HepG2 (cell line): ENCODE measurements around the gene CTSA. TPM values are rescaled to one million over a fixed set of nuclear protein-coding genes. Genes with fewer than 3 reads are reported as not detected.

Source experiments
- AKAP8 ChIP-seq: sonication (generic); formaldehyde crosslinking; IDR thresholded peaks from 2 replicates; pipeline ENCODE4 v1.5.1; 2020; ENCODE audit warnings: mild to moderate bottlenecking, missing genetic modification reagents
- ASH2L ChIP-seq: fragments of 300-600, 200-600 bp; sonication (generic); IDR thresholded peaks from 2 replicates; pipeline ENCODE4 v1.7.0; 2017; ENCODE audit warnings: low read depth, mild to moderate bottlenecking, moderate library complexity, mixed read lengths, low read length; ENCODE audit not compliant: insufficient read length
- ETS1 ChIP-seq: sonication (generic); formaldehyde crosslinking; IDR thresholded peaks from 2 replicates; pipeline ENCODE4 v1.4.0; 2020; ENCODE audit warnings: missing genetic modification reagents
- GZF1 ChIP-seq: sonication (generic); formaldehyde crosslinking; IDR thresholded peaks from 2 replicates; pipeline ENCODE4 v1.5.1; 2020; ENCODE audit warnings: mild to moderate bottlenecking, missing genetic modification reagents
- HOXA9 ChIP-seq: sonication (generic); formaldehyde crosslinking; IDR thresholded peaks from 2 replicates; pipeline ENCODE4 v1.8.1; 2022; ENCODE audit warnings: missing genetic modification reagents, mild to moderate bottlenecking, moderate library complexity, borderline replicate concordance
- JARID2 ChIP-seq: sonication (generic); formaldehyde crosslinking; IDR thresholded peaks from 2 replicates; pipeline ENCODE4 v1.8.1; 2023; ENCODE audit warnings: missing genetic modification reagents, inconsistent platforms; ENCODE audit not compliant: insufficient replicate concordance
- MAF1 ChIP-seq: sonication (generic); formaldehyde crosslinking; IDR thresholded peaks from 2 replicates; pipeline ENCODE4 v1.5.0; 2020; ENCODE audit warnings: missing genetic modification reagents, borderline replicate concordance
- MBD4 ChIP-seq: IDR thresholded peaks from 2 replicates; pipeline ENCODE4 v1.6.1; 2012; ENCODE audit warnings: low read length, inconsistent platforms, borderline replicate concordance
- PAXIP1 ChIP-seq: sonication (generic); formaldehyde crosslinking; conservative IDR thresholded peaks from 2 replicates; pipeline ENCODE4 v1.4.0; 2020; ENCODE audit warnings: mild to moderate bottlenecking, missing genetic modification reagents, moderate library complexity
- REXO4 ChIP-seq: sonication (generic); formaldehyde crosslinking; IDR thresholded peaks from 2 replicates; pipeline ENCODE4 v1.8.0; 2022; ENCODE audit warnings: missing genetic modification reagents, mild to moderate bottlenecking, borderline replicate concordance
- SMC3 ChIP-seq: IDR thresholded peaks from 2 replicates; pipeline ENCODE4 v1.6.1; 2011; ENCODE audit warnings: low read length, improper control_type of control experiment
- SOX6 ChIP-seq, 2 experiments: fragments of 450-650 bp in 1 of 2; sonication (generic) in 1 of 2; formaldehyde crosslinking in 1 of 2; IDR thresholded peaks; 2 replicates each; pipeline versions ENCODE4 v1.4.0 to v1.6.1; 2017 to 2020; ENCODE audit warnings: antibody characterized with exemption in 1 of 2, mild to moderate bottlenecking in 1 of 2, missing genetic modification reagents in 1 of 2
- TRAFD1 ChIP-seq: sonication (generic); formaldehyde crosslinking; IDR thresholded peaks from 2 replicates; pipeline ENCODE4 v1.5.1; 2020; ENCODE audit warnings: missing genetic modification reagents, mild to moderate bottlenecking, borderline replicate concordance
- XRCC5 ChIP-seq: fragments of 200-400 bp; formaldehyde crosslinking; optimal IDR thresholded peaks from 2 replicates; pipeline ENCODE3; 2017; ENCODE audit warnings: mild to moderate bottlenecking, low read length
- ZMYM2 ChIP-seq: sonication (generic); formaldehyde crosslinking; IDR thresholded peaks from 2 replicates; pipeline ENCODE4 v1.8.0; 2022; ENCODE audit warnings: mild to moderate bottlenecking, missing genetic modification reagents
- ZNF274 ChIP-seq: sonication (generic); formaldehyde crosslinking; IDR thresholded peaks from 2 replicates; pipeline ENCODE4 v1.5.1; 2020; ENCODE audit warnings: mild to moderate bottlenecking, missing genetic modification reagents
- ZNF451 ChIP-seq: sonication (generic); formaldehyde crosslinking; IDR thresholded peaks from 2 replicates; pipeline ENCODE4 v1.5.0; 2020; ENCODE audit warnings: mild to moderate bottlenecking, missing genetic modification reagents
- ZNF557 ChIP-seq: sonication (generic); formaldehyde crosslinking; IDR thresholded peaks from 2 replicates; pipeline ENCODE4 v1.4.0; 2020; ENCODE audit warnings: missing genetic modification reagents
- polyA plus RNA-seq, 8 experiments: library from polyadenylated mRNA; depleted of rRNA in 3 of 8; stranded (reverse) in 7 of 8; unstranded in 1 of 8; fragments of >200 nt; fragmentation: Illumina TruSeq in 4 of 8; extraction: Trizol in 4 of 8; gene quantifications; 2 replicates each; pipeline versions ENCODE4 v1.2.1 to v1.2.3, GENCODE V29; 2011 to 2016; ENCODE audit warnings: low read depth in 4 of 8, missing spikeins in 1 of 8, mixed read lengths in 1 of 8; ENCODE audit not compliant: insufficient read depth in 1 of 8
- total RNA-seq, 5 experiments: library from RNA; depleted of rRNA; stranded (reverse); fragments of >200 nt; fragmentation: Illumina TruSeq; extraction: Trizol; gene quantifications; 2 replicates each; pipeline ENCODE4 v1.2.3, GENCODE V29; 2016; ENCODE audit warnings: low read depth in 1 of 5

The CTSA gene
- total and polyA plus RNA-seq, 2 of the 13 experiments (the other 11 are each of a cell fraction or from before 2014, with no cell fraction given): 202 to 231 TPM

- TF ChIP-seq PAXIP1 (peak; percentile 71), AKAP8 (CRISPR knock-in tag) (0 out of 2 replicates have a peak, but pooled peaks have one; percentile 68), ZNF557 (CRISPR knock-in tag) (peak; percentile 49; the same call in 1 of the 2 replicates), ETS1 (CRISPR knock-in tag) (no peak), GZF1 (no peak), SOX6 (IDR thresholded peaks at IDR 0.05) (no peak), SOX6 (CRISPR knock-in tag; IDR thresholded peaks at IDR 0.05) (peak; percentile 56), XRCC5 (peak; percentile 17), MAF1 (CRISPR knock-in tag) (no peak), ZNF274 (peak; percentile 58; the same call in 1 of the 2 replicates), JARID2 (CRISPR knock-in tag) (no peak), SMC3 (no peak), ZMYM2 (peak; percentile 69; the same call in 1 of the 2 replicates), TRAFD1 (CRISPR knock-in tag) (no peak), ZNF451 (CRISPR knock-in tag) (no peak), MBD4 (no peak), HOXA9 (CRISPR knock-in tag) (no peak), ASH2L (no peak), REXO4 (no peak)
These were observed 29.7 kb upstream of the CTSA start (continued) for GRCh38 chr20:45861221-45862075.
